GM19463 (cell line): Measurements from ENCODE around the gene LIFR.

Experiments
- ATAC-seq: cut with Tn5 transposase; IDR thresholded peaks from one replicate; pipeline ENCODE4 v1.9.1; 2021; ENCODE audit warnings: mild to moderate bottlenecking, moderate library complexity; ENCODE audit not compliant: unreplicated experiment

LIFR gene

DNA sequence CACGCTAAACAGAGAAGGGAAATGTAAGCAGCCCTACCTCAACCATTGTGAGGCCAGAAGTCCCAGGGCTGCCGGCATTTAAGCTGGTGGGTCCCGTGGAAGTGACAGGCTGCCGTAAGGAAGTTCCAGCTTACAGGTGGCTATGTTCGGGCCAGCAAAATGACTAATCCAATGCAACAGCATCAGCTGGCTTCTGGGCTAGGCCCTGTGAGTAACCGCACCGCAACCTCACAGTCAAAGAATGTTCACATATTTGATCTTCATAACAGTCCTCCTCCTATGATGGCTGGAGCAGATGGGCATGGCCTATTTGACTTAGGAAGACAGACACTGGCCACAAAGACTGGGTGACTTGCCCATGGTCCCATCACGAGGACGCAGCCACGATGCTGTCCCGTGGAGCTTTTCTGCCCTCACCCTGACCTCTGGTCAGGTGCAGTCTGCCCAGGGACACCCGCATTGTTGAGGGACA, 88.2 kb downstream of the LIFR start:
- ATAC-seq = no peak

DNA sequence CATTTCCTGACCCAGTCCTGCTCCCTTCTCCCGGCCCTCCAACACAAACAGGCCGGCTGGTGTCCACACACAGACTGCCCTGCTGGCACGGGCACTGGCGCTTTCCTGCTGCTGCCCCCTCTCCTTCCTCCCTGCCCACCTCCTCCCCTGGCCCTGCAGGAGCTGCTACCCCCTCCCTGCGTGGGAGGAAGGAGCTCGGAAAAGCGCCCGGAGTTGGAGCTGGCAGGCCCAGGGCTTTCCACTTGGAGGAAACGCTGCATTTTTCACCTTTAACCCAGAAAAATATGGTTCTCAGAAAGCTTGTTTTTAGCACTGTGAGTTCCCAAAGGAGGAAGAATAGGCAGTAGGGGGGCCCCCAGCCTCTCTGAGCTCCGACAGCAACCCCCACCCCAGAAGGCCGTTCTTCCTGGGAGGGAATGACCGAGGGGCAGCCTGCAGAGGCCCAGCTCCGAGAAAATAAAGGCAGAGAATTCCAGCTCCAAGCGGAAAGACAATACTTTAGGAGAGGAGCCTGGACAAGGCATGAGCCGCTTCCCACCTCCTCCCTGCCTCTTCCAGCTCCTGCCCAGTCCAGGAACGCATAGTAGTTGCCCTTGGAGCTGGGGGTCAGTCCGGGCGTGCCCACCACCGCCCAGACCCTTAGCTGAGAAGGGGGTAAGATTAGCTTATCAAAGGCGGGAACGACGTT, 88.9 kb downstream of the LIFR start:
- ATAC-seq = no peak

DNA sequence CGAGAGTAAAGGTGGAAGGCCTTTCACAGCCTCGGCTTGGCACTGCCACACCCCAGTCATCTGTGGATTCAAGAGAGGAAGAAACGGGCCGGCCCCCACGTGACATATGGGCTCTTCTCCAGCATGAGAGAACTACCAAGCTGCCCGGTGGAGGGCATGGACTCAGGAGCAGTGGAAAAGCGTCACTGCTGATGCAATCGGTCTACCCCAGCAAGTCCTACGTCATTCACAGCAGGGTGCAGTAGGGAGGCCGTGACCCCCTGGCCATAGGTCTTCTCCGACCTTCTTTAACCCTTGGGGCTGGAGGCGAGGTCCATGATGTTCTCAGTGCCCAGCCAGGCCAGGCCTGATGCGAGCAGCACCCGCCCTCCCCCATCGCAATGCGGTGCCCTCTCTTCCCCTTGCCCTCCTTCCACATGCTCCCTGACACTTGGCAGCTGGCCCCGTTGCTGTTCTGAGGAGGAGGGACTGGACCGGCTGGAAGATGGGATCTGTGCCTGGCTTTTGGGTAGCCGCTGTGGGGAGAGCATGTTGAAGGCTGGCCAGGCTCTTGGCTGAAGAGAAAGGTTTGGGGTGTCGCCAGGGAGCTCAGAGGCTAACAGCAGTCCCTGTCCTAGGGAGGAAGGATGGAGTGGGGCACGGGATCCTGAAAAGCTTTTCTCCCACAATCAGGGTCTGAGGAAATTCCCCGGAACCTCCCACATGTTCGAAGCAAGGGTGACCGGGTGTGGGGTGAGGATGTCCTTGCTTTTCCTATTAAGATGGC, 89.8 kb downstream of the LIFR start:
- ATAC-seq = no peak

DNA sequence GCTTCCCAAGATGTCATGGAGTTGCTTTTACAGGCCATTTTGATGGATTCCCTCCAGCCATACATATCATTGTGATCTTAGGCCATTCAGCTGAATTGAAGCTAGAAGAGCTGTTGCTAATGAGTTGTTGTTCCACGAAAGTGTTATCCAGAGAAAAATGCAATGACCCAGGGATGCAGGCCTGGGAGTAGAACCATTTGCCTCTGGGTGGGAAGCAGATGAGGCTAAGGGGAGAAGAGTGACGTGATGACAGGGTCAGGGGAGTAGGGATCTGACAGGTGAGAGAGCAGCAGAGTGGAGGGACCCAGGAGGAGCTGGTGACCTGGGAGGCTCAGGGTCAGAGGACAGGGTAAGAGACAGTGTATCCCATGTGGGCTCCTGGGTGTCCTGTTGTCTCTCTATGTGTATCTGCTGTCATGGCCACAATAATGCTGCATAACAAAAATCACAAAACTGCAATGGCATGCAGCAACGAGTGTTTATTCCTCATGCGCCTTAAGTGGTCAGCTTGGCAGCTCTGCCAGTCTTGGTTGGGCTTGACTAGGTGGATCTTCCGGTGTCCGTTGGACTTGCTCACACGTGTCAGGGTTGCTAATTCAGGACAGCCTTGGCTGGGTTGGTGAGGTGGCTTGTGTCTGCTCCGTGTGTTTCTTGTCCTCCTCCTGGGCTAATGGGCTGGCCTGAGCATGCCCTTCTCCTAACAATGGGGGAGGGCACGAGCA, 90.6 kb downstream of the LIFR start:
- ATAC-seq = no peak

DNA sequence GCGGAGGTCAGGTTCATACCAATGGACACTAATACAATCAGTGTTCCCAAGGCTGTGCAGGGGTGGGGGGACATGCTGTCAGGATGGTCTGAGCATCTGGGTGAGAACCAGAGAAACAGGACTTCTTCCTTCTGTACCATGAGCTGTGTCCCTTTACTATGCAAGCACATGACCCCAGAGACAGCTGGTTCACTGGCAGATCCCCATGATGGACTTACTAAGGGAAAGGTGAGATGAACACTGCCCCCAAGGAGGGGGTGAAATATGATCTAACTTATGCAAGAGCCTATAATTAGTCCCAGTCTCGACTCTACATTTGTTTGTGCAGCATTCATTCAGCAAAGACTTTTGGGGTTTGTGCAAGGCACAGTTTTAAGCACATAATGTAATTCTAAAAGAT, 91.4 kb downstream of the LIFR start:
- no peak for ATAC-seq

DNA sequence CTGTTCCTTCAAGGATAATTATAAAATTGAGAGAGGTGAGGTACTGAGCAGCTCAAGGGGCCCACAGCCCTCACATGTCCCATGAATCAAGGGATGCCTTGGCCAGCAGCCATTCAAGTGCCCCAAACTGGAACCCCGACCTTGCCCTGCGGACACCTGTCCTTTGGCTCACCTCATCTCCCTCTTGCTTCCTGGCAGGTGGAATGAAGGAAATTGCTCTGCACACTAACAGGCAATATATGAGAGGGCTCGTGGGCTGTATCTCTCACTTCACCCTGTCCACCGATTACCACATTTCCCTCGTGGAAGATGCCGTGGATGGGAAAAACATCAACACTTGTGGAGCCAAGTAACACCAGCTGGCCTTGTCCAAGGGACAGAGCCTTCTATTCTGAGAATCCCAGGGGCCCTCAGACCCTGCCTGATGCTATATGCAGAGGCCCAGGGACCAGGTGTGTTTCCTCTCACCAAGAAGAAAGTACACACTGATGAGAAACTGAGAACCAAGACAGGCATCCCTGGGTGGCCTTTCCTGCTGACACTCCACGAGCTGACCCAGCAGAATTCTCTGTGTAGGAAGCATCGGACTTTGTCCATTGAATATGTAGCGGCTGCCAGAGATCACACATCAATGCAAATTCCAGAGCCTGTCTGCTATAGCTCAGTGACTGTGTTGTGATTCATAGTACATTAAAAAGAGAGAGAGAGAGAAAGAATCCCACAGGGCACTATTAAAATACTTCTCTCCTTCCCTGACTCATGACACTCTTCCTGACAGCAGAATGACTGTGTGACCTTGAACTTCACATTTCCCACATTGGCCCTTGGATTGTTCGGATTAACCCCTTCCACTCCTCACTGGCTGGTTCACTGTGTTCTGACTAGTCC, 92.6 kb downstream of the LIFR start:
- ATAC-seq = no peak

DNA sequence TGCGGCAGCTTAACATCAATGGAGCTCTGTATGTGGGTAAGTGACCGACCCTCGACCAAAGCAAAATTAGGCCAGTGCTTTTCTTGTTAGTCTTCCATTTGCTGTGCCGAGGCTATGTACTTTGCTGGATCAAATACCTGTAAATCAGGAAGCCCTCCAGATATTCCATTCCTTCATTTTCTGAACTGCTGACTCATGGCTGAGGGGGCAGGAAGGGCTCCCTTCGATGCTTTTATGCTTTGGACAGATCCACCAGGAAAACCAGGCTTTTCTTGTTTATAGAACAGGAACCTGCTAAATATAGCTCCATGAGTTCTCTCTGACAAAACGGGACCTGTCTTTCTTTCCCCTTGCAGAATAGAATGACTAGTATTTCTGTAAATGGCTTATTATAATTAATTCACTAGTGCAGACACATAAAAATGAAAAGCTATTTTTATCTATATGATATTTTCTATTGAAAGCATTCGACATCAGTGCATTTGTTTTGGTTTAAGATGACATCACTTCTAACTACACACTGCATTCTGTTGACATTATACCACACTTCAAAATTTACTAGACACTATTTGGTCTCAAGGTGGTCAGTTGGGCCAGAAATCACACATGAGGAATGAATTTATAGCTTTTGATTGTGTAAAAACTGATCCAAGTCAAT, 93.3 kb downstream of the LIFR start:
- no peak for ATAC-seq

DNA sequence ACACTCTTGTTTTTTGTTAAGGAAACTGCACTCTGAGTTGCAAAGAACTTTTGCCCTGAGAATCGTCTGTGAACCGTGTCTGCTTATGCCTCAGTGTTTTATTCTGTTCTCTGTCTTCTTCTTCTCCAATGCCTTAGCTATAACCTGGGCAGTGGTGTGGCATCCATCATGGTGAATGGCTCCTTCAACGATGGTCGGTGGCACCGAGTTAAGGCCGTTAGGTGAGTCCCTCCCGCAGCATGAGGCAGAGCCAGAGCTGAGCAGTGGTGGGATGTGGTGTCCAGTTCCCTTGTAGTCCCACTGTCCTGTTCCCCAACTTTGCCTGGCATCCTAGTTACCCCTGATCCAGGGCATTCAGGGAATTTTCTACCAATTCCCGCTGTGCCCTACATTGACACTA, 98.3 kb downstream of the LIFR start:
- ATAC-seq = no peak

DNA sequence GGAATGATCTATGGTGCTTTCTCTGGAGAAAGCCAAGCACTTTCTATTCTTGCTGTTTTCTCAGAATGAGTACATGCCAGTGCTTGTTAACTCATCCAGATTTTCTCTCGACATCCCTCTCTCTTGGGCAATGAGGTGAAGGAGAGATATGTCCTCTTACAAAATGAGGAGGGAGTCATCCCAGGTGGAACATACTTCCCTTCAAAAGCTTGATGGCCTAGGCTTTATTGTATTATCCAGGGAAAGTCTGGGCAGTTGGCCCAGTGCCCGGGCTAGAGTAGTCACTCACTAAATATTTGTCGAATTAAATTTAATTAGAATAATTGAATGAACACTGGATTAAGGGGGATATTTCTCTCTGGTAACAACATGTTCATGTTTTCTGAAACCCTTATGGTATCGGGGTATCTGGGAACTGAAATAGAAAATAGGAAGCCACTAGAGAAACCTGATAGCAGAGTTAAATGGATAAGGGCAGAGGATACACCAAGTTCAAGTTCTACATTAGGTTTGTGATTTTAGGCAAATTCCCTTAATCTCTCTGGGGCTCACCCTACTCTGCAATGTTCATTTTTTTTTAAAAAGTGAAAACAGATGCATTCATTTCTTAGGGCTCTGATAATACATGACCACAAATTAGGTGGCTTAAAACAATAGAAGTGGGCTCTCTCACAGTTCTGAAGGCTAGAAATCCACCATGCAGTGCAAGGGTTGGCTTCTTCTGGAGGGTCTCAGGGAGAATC, 99.6 kb downstream of the LIFR start:
- ATAC-seq = no peak

DNA sequence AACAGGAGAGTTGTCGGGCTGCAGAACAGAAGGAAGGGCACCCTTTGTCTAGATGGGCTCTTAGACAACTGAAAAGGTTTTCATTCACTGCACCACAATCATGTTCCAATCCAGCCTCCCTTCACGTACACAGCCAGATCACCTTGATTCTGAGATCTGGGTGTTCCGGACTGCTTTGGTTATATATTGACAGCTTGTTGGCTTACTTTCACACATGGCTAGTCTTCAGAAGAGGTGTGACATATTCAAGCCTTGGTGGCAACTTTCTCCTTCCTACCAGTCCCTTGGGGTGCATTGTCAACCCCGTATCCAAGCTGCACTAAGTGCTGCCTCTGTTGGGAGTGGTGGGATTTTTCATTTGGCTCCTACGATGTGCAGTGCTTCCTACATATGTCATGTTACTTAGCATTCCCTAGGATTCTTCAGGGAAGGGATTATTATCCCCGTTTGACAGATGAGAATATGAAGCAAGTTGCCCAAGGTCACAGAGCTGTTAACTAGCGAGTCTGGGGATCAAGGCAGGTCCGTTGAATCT, 100.6 kb downstream of the LIFR start:
- peak; percentile 43 for ATAC-seq

DNA sequence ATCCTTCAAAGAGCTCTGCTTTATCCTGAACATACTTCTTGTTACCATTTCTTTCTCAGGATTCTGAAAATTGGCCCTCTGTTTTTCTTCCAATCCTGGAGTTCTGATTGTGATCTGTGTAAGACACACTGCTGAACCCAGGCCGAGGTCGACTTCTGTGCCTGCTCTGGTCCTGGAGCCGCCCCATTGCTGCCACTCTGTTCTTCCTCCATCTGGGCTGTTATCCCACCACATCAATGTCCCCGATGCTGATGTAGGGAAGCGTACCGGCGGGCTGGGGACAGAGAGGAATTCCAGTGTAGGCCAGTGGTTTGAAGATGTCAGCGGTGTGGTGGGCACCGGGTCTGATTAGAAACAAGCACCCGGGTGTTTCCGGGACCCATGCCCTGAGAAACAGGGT, 102.5 kb downstream of the LIFR start:
- ATAC-seq = no peak

DNA sequence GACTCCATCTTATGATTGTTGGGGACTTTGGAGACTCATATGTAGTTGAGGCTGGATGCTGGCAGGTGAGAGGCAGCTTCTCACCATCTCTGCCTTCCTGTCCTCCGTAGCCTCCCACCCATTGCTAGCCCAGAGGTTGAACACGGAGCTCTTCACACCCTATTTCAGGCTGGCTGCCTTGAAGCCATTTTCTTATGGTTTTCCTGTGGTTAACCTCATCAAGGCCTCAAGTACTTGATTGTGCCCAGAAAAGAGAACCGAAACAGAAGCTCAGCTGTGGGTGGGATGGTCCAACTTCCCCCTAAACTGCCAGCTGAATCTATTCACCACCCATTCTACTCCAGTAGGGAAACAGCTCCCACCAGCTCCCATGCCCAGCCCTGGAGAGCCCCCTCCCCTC, 102.9 kb downstream of the LIFR start:
- ATAC-seq = peak; percentile 96

DNA sequence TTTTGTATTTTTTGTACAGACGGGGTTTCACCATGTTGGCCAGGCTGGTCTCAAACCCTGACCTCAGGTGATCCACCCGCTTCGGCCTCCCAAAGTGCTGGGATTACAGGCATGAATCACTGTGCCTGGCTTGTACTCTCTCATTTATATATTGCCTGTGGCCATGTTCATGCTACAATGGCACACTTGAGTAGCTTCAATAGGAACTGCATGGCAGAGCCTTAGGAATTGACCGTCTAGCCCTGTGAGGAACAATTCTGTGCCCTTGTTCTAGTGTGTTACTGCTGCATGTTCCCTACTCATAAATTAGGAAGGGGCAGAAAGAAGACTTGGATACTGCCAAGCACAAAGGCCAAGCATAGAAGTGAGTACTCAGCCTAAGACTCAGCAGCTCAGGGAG, 104.2 kb downstream of the LIFR start:
- no peak for ATAC-seq

DNA sequence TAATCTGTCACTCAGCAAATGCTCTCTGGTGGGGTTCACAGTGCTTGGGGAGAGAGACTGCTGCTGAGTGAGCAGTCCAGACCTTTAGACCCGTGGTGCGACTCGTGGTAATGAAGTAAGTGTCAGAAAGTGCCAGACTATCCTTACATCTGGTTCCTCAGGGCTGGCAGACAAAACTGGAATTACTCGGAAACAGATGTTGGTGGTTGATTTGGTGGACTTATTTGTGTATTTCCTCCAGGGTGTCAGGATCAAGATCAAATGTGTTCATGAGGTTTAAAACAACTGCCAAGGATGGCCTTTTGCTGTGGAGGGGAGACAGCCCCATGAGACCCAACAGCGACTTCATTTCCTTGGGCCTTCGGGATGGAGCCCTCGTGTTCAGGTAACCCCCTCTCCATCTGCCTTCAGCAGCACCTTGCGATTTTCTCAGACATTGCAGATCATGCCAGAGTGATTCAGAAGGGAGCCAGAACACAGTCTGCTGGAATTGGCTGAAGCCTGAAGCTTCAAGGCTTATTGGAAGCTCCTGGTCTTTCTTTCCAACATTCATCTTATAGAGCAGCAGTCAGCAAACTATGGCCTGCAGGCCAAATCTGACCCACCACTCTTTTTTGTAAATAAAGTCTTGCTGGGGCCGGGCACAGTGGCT, 105.2 kb downstream of the LIFR start:
- ATAC-seq = no peak

DNA sequence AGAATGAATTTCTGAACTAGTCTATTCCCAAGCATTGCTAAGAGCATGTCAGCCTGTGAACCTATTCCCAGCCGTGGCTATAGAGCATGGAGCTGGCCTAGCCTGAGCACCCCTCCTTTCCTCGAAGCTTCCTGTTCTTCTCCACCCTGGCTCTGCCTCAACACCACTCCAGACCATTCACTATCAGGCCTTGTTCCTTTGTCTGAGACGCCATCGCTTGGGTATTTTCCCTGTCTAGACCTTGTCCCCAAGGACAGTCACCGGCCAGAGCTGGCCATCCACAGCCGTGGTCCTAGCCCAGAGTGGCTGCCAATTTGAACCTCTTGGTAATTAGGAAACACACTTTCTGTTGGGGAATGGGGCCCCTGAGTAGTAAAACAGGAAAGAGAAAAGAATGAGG, 105.8 kb downstream of the LIFR start:
- no peak for ATAC-seq

DNA sequence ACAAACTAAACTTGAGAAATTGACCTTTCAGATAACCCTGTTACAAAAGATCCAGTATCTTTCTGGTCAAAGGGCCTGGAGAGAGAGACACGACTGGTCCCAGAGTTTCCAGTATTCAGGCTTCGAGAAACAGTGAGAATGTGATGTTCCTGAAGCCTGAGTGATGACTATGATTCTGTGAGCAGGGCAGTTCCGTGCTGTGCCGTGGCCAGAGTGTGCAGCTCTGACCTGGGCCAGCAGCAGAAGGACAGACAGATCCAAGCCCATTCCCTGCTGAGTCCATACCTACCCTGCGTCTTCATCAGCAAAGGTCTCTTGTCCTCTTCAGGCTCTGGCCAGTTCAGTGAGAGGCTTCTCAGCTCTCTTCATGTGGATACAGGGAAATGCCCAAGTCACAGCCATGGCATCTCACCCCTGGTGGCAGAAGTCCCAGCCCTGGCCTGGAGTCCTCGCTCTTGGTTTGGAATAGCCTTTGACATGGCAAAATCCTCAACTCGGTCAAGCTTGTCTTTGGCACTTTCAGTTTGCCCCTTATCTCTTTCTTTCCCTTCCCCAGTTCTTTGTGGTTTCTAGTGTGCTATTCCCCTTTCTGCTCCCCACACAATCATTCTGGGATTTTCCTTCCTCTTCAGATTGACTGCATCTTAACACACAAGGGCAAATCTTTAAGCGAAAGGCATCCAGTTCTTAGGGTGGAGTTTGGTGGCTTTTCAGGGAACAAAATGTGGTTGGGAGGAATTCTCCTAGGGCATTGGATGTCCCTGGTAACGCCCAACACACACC, 107.7 kb downstream of the LIFR start:
- ATAC-seq = no peak

DNA sequence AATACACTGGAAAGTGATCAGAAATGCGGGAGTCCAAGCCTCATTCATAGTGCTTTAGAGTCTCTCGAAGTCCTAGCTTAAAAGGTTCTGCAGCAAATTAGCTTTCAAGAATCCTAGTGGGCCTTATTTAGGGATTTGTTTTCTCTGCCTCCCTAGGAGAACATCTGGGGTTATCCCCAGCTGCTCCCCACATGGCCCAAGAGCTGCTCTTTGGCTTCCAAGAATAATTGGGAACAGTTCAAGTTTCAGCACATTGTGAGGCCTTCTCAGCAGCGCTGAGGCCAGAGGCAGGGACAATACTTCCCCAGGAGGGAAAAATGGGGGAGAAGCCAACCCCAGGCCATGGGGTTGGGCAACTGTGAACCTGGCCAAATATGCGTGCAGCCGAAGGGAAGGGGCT, 108.7 kb downstream of the LIFR start:
- ATAC-seq = no peak

DNA sequence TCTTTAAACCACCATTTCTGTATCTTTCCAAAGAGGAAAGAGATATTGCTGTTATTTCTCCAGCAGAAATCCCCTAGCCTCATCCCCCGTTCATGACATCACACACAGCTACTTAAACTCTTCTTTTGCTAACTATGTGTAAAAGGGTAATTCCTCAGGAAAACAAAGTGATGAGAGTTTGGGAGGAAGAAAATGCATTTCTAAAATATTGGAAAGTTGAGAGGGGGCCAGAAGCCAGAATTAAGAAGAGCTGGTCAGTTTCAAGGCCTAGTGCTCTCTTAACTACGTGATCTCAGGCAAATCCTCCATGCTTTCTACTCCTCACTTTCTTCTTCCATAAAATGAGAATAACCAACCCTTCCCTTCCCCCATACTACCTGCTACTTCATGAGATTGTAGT, 109.4 kb downstream of the LIFR start:
- ATAC-seq = no peak
